Left lung (tissue), 10 donors: ENCODE data around the gene IKZF3. TPM values are rescaled to one million over a fixed set of nuclear protein-coding genes. Genes with fewer than 3 reads are reported as not detected.
"Not testable (repeated sequence)": the region's sequence is repeated elsewhere in the genome, so short reads cannot be mapped to it uniquely, and the experiment has no call there.

ENCODE experiments used
- ATAC-seq: fragments of 200-7000 bp; cut with Tn5 transposase; one replicate; pipeline ENCODE4 v1.9.1; 2020; ENCODE audit warnings: moderate library complexity
- DNase-seq, 4 donors: peaks; one replicate each; pipeline ENCODE4 v3.0.0-alpha.2; 2013 to 2020
- H3K27ac ChIP-seq, 2 donors: fragments of 200-600 bp; sonication (generic) in 1 of 2; one replicate each; pipeline versions ENCODE4 v1.5.0 to v1.8.0; 2020 to 2021
- H3K27me3 ChIP-seq, 2 donors: fragments of 200-600 bp; sonication (generic) in 1 of 2; one replicate each; pipeline versions ENCODE4 v1.5.0 to v1.8.0; 2020 to 2021
- H3K36me3 ChIP-seq, 2 donors: fragments of 200-600 bp; sonication (generic) in 1 of 2; one replicate each; pipeline versions ENCODE4 v1.5.0 to v1.8.0; 2020 to 2021
- H3K4me1 ChIP-seq, 2 donors: fragments of 200-600 bp; one replicate each; pipeline ENCODE4 v1.8.0; 2021
- H3K4me3 ChIP-seq, 2 donors: fragments of 200-600 bp; sonication (generic) in 1 of 2; one replicate each; pipeline versions ENCODE4 v1.5.0 to v1.8.0; 2020 to 2021; ENCODE audit warnings: mild to moderate bottlenecking in 1 of 2
- H3K9me3 ChIP-seq, 2 donors: fragments of 200-600 bp; sonication (generic) in 1 of 2; one replicate each; pipeline versions ENCODE4 v1.5.0 to v1.8.0; 2020 to 2021
- intact Hi-C, 2 donors: fragments of 100-400 bp; cut with DNase I; formaldehyde crosslinking; loops; one replicate each; pipeline versions ENCODE4 v1.11.2 to v1.14.2; 2022
- polyA plus RNA-seq, 6 donors: library from polyadenylated mRNA; unstranded; fragments of 120-200 nt; gene quantifications; one replicate each; pipeline ENCODE4 v1.2.1, GENCODE V29; 2013; ENCODE audit not compliant: insufficient read length in 6 of 6
- total RNA-seq, 2 donors: library from RNA; stranded (reverse); fragmentation: NEBNext Ultra II Directional; extraction: Animal tissue kit (Norgen Biotek cat#: 25700); gene quantifications; one replicate each; pipeline ENCODE4 v1.2.1, GENCODE V29; 2021
- TF ChIP-seq, protein P1 (sequence below), 2 donors: fragments of 200-600 bp; sonication (generic) in 1 of 2; IDR thresholded peaks; one replicate each; pipeline versions ENCODE4 v1.5.0 to v1.8.0; 2021; ENCODE audit warnings: antibody characterized with exemption in 2 of 2
- donor health status: DM: no; HTN: yes; CAD: no.
- donor health status: DM: no; HTN: no; CAD: no.

Gene IKZF3
- total and polyA plus RNA-seq, 8 donors: 1.2 to 6.6 (median 1.7) TPM

DNA sequence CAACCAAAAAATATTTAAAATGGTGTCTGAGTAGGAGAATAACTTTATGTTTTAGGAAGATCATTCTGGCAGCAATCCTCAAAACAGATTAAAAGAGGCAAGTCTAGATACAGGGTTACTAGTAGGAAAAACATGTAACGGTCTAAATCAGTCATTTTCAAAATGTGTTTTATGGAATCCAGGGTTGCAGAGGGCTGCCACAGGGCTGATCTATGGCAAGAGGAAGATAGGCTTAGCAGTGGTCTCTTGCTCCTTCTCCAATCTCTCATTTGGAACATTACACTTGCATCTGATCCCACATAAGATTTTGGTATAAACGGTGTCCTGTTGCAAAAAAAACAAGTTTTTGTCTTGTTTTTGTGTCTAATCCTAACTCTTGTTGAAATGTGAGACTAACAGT, 9.2 kb downstream of the IKZF3 start:
- TF ChIP-seq, protein P1, sequence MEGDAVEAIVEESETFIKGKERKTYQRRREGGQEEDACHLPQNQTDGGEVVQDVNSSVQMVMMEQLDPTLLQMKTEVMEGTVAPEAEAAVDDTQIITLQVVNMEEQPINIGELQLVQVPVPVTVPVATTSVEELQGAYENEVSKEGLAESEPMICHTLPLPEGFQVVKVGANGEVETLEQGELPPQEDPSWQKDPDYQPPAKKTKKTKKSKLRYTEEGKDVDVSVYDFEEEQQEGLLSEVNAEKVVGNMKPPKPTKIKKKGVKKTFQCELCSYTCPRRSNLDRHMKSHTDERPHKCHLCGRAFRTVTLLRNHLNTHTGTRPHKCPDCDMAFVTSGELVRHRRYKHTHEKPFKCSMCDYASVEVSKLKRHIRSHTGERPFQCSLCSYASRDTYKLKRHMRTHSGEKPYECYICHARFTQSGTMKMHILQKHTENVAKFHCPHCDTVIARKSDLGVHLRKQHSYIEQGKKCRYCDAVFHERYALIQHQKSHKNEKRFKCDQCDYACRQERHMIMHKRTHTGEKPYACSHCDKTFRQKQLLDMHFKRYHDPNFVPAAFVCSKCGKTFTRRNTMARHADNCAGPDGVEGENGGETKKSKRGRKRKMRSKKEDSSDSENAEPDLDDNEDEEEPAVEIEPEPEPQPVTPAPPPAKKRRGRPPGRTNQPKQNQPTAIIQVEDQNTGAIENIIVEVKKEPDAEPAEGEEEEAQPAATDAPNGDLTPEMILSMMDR (IDR thresholded peaks at IDR 0.05): no peak
- Histone ChIP-seq H3K4me1 (no peaks in the 10 kb centered on the region), H3K27me3 (peaks cover 0 to 34% of the 10 kb centered on the region in 2 donors), H3K4me3 (no peak overlapping the region), H3K36me3 (no peaks in the 10 kb centered on the region), H3K9me3 (no peaks in the 10 kb centered on the region), H3K27ac (no peak overlapping the region)
- no peak for DNase-seq
- intact Hi-C loops: no loop called here
- ATAC-seq: no peak

DNA sequence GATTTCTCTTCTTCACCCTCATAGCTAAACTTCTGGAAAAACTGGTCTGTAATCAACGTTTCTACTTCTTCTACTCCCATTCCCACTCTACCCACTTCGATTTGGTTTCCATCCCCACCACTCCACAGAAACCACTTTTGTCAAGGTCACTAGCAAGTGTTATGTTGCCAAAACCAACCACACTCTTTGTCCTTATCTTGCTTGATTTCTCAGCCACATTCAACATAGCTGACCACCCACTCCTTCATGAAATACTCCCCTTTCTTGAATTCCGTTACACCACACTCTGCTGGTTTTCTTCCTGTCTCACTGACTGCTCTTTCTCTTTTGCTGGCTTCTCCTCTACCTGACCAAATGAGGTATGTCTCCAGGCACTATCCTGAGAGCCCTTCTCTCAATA, 11.9 kb downstream of the IKZF3 start:
- Histone ChIP-seq H3K27ac (no peak overlapping the region), H3K36me3 (no peaks in the 10 kb centered on the region), H3K4me3 (no peak overlapping the region), H3K27me3 (peaks cover 0 to 17% of the 10 kb centered on the region in 2 donors), H3K9me3 (no peaks in the 10 kb centered on the region), H3K4me1 (peaks cover 0 to 12% of the 10 kb centered on the region in 2 donors)
- ATAC-seq (no peak), DNase-seq (no peak)
- TF ChIP-seq, protein P1 (IDR thresholded peaks at IDR 0.05): no peak
- intact Hi-C loops: no loop called here

DNA sequence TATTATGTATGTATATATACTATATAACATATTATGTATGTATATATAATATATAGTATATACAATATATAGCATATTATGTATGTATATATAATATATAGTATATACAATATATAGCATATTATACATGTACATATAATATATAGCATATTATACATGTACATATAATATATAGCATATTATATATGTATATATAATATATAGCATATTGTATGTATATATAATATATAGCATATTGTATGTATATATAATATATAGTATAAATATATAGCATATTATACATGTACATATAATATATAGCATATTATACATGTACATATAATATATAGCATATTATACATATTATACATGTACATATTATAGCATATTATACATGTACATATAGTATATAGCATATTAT, 13.9 kb downstream of the IKZF3 start:
- ATAC-seq, H3K27ac ChIP-seq, H3K9me3 ChIP-seq, H3K4me3 ChIP-seq, H3K36me3 ChIP-seq, intact Hi-C loops, DNase-seq: not testable (repeated sequence)
- Histone ChIP-seq H3K27me3 (peaks cover 0 to 23% of the 10 kb centered on the region in 2 donors), H3K4me1 (peaks cover 0 to 12% of the 10 kb centered on the region in 2 donors)

DNA sequence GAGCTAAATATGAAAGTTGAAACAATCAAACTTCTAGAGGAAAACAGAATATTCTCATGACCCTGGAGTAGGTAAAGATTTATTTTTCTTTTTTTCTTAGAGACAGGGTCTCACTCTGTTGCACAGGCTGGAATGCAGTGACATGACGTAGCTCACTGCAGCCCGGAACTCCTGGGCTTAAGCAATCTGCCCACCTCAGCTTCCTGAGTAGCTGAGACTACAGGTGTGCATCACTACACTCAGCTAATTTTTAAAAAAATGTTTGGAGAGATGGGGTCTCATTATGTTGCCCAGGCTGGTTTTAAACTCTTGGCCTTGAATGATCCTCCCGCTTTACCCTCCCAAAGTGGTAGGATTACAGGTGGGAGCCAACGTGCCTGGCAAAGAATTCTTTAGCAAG, 15.5 kb downstream of the IKZF3 start:
- DNase-seq: no peak
- Histone ChIP-seq H3K4me1 (peaks cover 0 to 12% of the 10 kb centered on the region in 2 donors), H3K36me3 (no peaks in the 10 kb centered on the region), H3K4me3 (no peak overlapping the region), H3K27me3 (peaks cover 0 to 25% of the 10 kb centered on the region in 2 donors), H3K9me3 (no peaks in the 10 kb centered on the region), H3K27ac (no peak overlapping the region)
- intact Hi-C loops: no loop called here
- ATAC-seq: peak; percentile 63
- TF ChIP-seq, protein P1 (IDR thresholded peaks at IDR 0.05): no peak

DNA sequence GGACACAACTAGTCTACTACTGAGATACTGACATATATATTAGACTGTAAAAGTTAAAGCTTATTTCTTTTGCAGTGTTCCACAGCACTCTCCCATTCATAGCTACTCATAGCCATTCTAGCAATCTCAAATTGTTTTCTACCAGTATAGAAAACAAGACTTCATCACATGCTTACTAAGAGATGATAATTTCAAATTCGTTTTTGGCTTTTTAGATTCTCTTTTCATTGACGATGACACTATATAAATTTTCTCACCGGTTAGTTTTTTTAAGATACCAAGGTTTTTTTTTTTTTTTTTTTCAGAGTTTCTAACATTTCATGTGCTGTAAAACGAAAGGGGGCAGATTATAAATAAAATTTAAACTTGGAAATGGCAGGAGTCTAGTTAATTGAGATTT, 17.9 kb downstream of the IKZF3 start:
- no peak for ATAC-seq
- intact Hi-C loops: no loop called here

More for the DNA sequence above, 17.9 kb downstream of the IKZF3 start:
- Histone ChIP-seq H3K9me3 (no peaks in the 10 kb centered on the region), H3K4me3 (no peak overlapping the region), H3K36me3 (no peaks in the 10 kb centered on the region), H3K27me3 (peaks cover 0 to 35% of the 10 kb centered on the region in 2 donors), H3K4me1 (peaks cover 0 to 12% of the 10 kb centered on the region in 2 donors), H3K27ac (no peak overlapping the region)
- TF ChIP-seq, protein P1 (IDR thresholded peaks at IDR 0.05): no peak
- DNase-seq: no peak
